Gastroesophageal sphincter (tissue), 4 donors: Measurements from ENCODE around the gene HEMK1. TPM values are rescaled to one million over a fixed set of nuclear protein-coding genes. Genes with fewer than 3 reads are reported as not detected.

Experiments used
- ATAC-seq: fragments of 150-250 bp; one replicate; pipeline ENCODE4 v1.9.1; 2016; ENCODE audit warnings: mild to moderate bottlenecking, moderate library complexity
- H3K27ac ChIP-seq, 4 donors: fragments of 200-600 bp; sonication (generic) in 3 of 4; 1 replicate in 3 of 4; 2 replicates in 1 of 4; pipeline ENCODE4 v1.5.1; 2016 to 2019
- H3K27me3 ChIP-seq: fragments of 200-600 bp; sonication (generic); one replicate; pipeline ENCODE4 v1.5.1; 2019
- H3K36me3 ChIP-seq, 2 donors: fragments of 200-600 bp; sonication (generic); one replicate each; pipeline ENCODE4 v1.5.1; 2019; ENCODE audit warnings: control low read depth in 1 of 2
- H3K4me1 ChIP-seq, 3 donors: fragments of 200-600 bp; sonication (generic); 1 replicate in 2 of 3; 2 replicates in 1 of 3; pipeline ENCODE4 v1.5.1; 2016 to 2019; ENCODE audit warnings: control low read depth in 2 of 3
- H3K4me3 ChIP-seq, 2 donors: fragments of 200-600 bp; sonication (generic); one replicate each; pipeline ENCODE4 v1.5.1; 2019; ENCODE audit warnings: mild to moderate bottlenecking in 1 of 2, moderate library complexity in 1 of 2
- H3K9me3 ChIP-seq, 3 donors: fragments of 200-600 bp; sonication (generic); one replicate each; pipeline ENCODE4 v1.5.1; 2017 to 2019; ENCODE audit warnings: control low read depth in 2 of 3
- EP300 ChIP-seq: sonication (generic); formaldehyde crosslinking; IDR thresholded peaks from one replicate; pipeline ENCODE4 v1.6.1; 2017; ENCODE audit warnings: antibody characterized with exemption, mild to moderate bottlenecking
- POLR2A ChIP-seq, 2 donors: fragments of 450-650 bp; IDR thresholded peaks; one replicate each; pipeline ENCODE4 v1.6.1; 2017; ENCODE audit warnings: antibody characterized with exemption in 2 of 2, mild to moderate bottlenecking in 2 of 2, moderate library complexity in 1 of 2
- POLR2AphosphoS5 ChIP-seq: sonication (generic); formaldehyde crosslinking; IDR thresholded peaks from one replicate; pipeline ENCODE4 v1.6.1; 2017; ENCODE audit warnings: antibody characterized with exemption
- WGBS, 2 donors: methylation state at CpG; one replicate each; pipeline ENCODE4 v1.1.5; 2018; ENCODE audit warnings: low coverage in 1 of 2; 5-methylcytosine and 5-hydroxymethylcytosine counted together
- total RNA-seq, 4 donors: library from RNA; depleted of rRNA; stranded (reverse); fragments of >200 nt; gene quantifications; one replicate each; pipeline ENCODE4 v1.1.0, GENCODE V29; 2016
- TF ChIP-seq, protein P1 (sequence below), 4 experiments: fragments of 200-600 bp in 2 of 4; fragments of 450-650 bp in 2 of 4; sonication (generic) in 1 of 4; IDR thresholded peaks; one replicate each; pipeline ENCODE4 v1.5.1; 2017 to 2019; ENCODE audit warnings: antibody characterized with exemption in 4 of 4, mild to moderate bottlenecking in 2 of 4, moderate library complexity in 2 of 4

The HEMK1 gene
- total RNA-seq, 4 donors from 2014 or later: 6.4 to 11.7 (median 11.4) TPM

DNA sequence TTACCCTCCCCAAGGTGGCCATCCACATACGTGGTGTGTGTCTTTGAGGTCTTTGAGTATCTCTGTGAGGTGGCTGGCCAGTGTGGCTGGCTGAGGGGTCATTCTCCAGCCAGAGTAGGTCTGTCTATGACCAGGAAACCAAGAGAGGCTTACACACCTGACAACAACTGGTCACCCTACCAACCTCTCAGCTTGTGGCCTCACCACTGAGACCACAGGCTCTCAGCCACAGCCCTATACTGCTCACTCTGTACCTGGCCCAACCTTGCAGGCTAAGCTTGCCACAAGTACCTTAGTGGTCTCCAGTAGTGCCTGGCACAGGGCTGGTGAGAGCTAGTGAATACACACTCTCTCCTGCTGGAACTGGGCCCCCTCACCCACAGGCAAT is 5.1 kb downstream of the HEMK1 start:
- TF ChIP-seq EP300: no peak
- TF ChIP-seq, protein P1, sequence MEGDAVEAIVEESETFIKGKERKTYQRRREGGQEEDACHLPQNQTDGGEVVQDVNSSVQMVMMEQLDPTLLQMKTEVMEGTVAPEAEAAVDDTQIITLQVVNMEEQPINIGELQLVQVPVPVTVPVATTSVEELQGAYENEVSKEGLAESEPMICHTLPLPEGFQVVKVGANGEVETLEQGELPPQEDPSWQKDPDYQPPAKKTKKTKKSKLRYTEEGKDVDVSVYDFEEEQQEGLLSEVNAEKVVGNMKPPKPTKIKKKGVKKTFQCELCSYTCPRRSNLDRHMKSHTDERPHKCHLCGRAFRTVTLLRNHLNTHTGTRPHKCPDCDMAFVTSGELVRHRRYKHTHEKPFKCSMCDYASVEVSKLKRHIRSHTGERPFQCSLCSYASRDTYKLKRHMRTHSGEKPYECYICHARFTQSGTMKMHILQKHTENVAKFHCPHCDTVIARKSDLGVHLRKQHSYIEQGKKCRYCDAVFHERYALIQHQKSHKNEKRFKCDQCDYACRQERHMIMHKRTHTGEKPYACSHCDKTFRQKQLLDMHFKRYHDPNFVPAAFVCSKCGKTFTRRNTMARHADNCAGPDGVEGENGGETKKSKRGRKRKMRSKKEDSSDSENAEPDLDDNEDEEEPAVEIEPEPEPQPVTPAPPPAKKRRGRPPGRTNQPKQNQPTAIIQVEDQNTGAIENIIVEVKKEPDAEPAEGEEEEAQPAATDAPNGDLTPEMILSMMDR (IDR thresholded peaks at IDR 0.05): no peak
- no peak for TF ChIP-seq POLR2A (IDR thresholded peaks at IDR 0.05)
- no peak for TF ChIP-seq POLR2AphosphoS5
- ATAC-seq: no peak
- WGBS, 2 donors: 100% methylated on average over 1 of the region's 1 CpG; no CpG with 5 or more reads in 1 of the 2 donors
- peaks cover 0 to 36% (median 12%) of the 10 kb centered on the region in 3 donors for H3K4me1 ChIP-seq
- H3K27ac ChIP-seq: no peak overlapping the region
- peaks cover 0 to 75% of the 10 kb centered on the region in 2 donors for H3K36me3 ChIP-seq
- H3K9me3 ChIP-seq: no peaks in the 10 kb centered on the region
- no peak overlapping the region for H3K4me3 ChIP-seq
- H3K27me3 ChIP-seq: no peaks in the 10 kb centered on the region

GRCh38 chr3:50575372-50575771 is 6.0 kb downstream of the HEMK1 start:
- no peak for ATAC-seq
- TF ChIP-seq POLR2A (IDR thresholded peaks at IDR 0.05) (no peak), POLR2AphosphoS5 (no peak), EP300 (no peak)
- TF ChIP-seq, protein P1 (IDR thresholded peaks at IDR 0.05): no peak
- H3K27me3 ChIP-seq: no peaks in the 10 kb centered on the region
- peaks cover 0 to 85% of the 10 kb centered on the region in 2 donors for H3K36me3 ChIP-seq
- H3K4me1 ChIP-seq: peaks cover 0 to 28% (median 6%) of the 10 kb centered on the region in 3 donors
- 51 to 84% methylated on average over 3 to 6 of the region's 6 CpGs for WGBS, 2 donors
- no peak overlapping the region for H3K4me3 ChIP-seq
- no peak overlapping the region for H3K27ac ChIP-seq
- H3K9me3 ChIP-seq: no peaks in the 10 kb centered on the region

DNA sequence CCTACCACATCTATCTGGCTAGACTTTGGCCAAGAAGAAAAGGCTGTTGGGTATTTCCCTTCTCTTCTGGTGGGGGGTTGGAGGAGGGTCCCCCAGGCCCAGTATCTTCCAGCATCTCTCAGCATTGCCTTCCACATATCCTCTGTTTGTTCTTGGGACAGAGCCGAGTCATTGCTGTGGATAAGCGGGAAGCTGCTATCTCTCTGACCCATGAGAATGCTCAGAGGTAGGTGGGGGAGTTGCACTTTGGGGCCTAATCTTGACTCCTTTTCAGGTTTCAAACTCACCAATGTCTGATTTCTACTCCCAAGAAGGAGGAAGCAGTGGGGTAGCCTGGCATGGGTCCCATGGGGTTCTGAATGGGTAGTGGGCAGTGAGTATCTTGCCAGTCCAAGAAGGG is 8.0 kb downstream of the HEMK1 start:
- 20 to 100% methylated on average over 1 of the region's 2 CpGs for WGBS, 2 donors
- Histone ChIP-seq H3K27ac (no peak overlapping the region), H3K9me3 (no peaks in the 10 kb centered on the region), H3K4me1 (peaks cover 0 to 8% (median 1%) of the 10 kb centered on the region in 3 donors), H3K4me3 (no peak overlapping the region), H3K36me3 (peaks cover 0 to 97% of the 10 kb centered on the region in 2 donors), H3K27me3 (no peaks in the 10 kb centered on the region)
- TF ChIP-seq POLR2A (IDR thresholded peaks at IDR 0.05): no peak
- no peak for TF ChIP-seq EP300
- TF ChIP-seq POLR2AphosphoS5: no peak
- TF ChIP-seq, protein P1 (IDR thresholded peaks at IDR 0.05): no peak
- no peak for ATAC-seq

DNA sequence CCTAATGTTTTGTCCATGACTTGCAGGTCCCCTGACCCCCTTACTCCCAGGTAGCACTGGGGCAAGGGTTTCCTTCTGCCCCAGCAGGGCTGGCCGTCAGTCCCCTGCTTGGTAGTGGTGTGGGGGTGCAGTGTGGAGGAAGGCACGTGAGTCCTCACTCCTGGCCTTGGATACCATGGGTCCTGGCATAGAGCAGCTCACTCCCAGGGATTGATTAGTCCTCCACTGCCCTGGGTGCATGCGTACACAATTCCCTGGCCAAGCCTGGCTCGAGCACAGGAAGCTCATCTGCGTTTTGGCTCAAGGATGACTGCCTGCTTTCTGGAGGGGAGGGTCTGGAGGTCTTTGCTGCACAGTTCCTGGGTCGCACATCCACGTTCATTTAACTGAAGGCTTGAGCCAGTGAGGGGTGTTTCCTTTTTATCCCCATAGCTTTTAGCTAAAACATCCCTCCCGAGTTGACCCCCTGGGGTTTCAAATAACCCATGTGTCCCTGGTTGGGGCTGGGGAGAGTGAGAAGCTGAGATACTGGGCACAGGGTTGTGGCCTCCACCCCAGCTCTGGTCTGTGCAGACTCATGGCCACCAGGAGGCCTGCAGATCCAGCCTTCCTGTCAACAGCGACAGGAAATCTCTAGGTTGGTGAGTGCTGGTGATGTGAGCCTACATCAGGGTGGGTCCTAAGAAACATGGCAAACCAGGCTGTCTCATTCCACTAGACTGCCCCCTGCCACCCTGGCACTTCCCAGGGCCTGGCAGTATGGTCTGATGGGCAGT is 11.5 kb downstream of the HEMK1 start:
- no peak overlapping the region for H3K27ac ChIP-seq
- peaks cover 0 to 13% (median 0%) of the 10 kb centered on the region in 3 donors for H3K4me1 ChIP-seq
- TF ChIP-seq POLR2A (IDR thresholded peaks at IDR 0.05): no peak
- TF ChIP-seq EP300: no peak
- TF ChIP-seq POLR2AphosphoS5: no peak
- TF ChIP-seq, protein P1 (IDR thresholded peaks at IDR 0.05): no peak
- 60 to 80% methylated on average over 2 to 4 of the region's 9 CpGs for WGBS, 2 donors
- no peaks in the 10 kb centered on the region for H3K9me3 ChIP-seq
- ATAC-seq: no peak
- no peak overlapping the region for H3K4me3 ChIP-seq
- peaks cover 0 to 85% of the 10 kb centered on the region in 2 donors for H3K36me3 ChIP-seq
- H3K27me3 ChIP-seq: no peaks in the 10 kb centered on the region

DNA sequence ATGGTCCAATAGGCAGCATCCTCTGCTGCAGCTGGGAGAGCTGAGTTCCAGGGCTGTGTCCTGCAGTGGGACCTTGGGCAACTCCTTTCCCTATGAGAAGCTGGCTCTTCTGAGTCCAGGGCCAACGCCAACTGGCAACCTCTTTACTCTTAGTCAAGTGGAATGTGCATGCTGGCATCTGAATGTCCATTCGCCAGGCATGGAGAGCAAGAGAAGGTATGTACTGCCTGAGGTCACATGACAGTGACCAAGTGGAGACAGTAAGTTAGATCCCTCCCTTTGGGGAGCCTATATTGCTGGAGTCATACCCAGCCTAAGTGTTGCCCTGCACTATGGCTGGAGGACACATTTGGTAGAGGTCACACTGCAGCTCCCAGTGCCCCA is 12.1 kb downstream of the HEMK1 start:
- Histone ChIP-seq H3K9me3 (no peaks in the 10 kb centered on the region), H3K4me1 (peaks cover 0 to 13% (median 0%) of the 10 kb centered on the region in 3 donors), H3K27me3 (no peaks in the 10 kb centered on the region), H3K36me3 (peaks cover 0 to 79% of the 10 kb centered on the region in 2 donors), H3K4me3 (no peak overlapping the region), H3K27ac (no peak overlapping the region)
- WGBS, 2 donors: 100% methylated on average over 1 of the region's 2 CpGs; no CpG with 5 or more reads in 1 of the 2 donors
- TF ChIP-seq, protein P1 (IDR thresholded peaks at IDR 0.05): no peak
- TF ChIP-seq EP300 (no peak), POLR2A (IDR thresholded peaks at IDR 0.05) (no peak), POLR2AphosphoS5 (no peak)
- no peak for ATAC-seq
